BJ (cell line): Measurements from ENCODE around the gene CDC37. TPM values are rescaled to one million over a fixed set of nuclear protein-coding genes. Genes with fewer than 3 reads are reported as not detected.
A peak's percentile ranks its signal among the peaks of the same experiment; 100 is the strongest.

Experiments
- CTCF ChIA-PET: fragments of 350-600 bp; formaldehyde crosslinking; extraction: SDS; loops from one replicate; lab custom pipeline; 2021; ENCODE audit warnings: antibody characterized with exemption, inconsistent platforms; lab: Yijun Ruan, JAX
- POLR2A ChIA-PET: fragments of 300-600 bp; sonication (Branson Sonifier 250); formaldehyde crosslinking; extraction: SDS; loops from one replicate; lab custom pipeline; 2021; ENCODE audit warnings: antibody characterized with exemption; lab: Charles Lee
- DNase-seq: peaks from one replicate; pipeline ENCODE4 v3.0.0-alpha.2; 2011; ENCODE audit warnings: low read depth
- H3K27me3 ChIP-seq: 2 replicates; pipeline ENCODE4 v1.6.0; 2011; ENCODE audit warnings: low read length; ENCODE audit not compliant: control insufficient read depth, insufficient read depth
- H3K36me3 ChIP-seq: 2 replicates; pipeline ENCODE4 v1.5.1; 2011; ENCODE audit warnings: low read length; ENCODE audit not compliant: control insufficient read depth, insufficient read depth
- H3K4me3 ChIP-seq: 2 replicates; pipeline ENCODE4 v1.5.1; 2011; ENCODE audit warnings: low read depth, mild to moderate bottlenecking, control low read depth, low read length
- CTCF ChIP-seq: IDR thresholded peaks from 2 replicates; pipeline ENCODE4 v1.5.1; 2011; ENCODE audit warnings: low read depth, mild to moderate bottlenecking, control low read depth, inconsistent platforms, low read length, moderate library complexity; ENCODE audit not compliant: insufficient read depth
- polyA plus RNA-seq: library from polyadenylated mRNA; depleted of rRNA; stranded (reverse); fragments of >200 nt; gene quantifications from 2 replicates; pipeline ENCODE4 v1.2.3, GENCODE V29; 2011

The CDC37 gene
- polyA plus RNA-seq, 1 experiment = 429 TPM

GRCh38 chr19:10408511-10409283 is 5.4 kb upstream of the CDC37 start:
- ChIA-PET CTCF (interaction anchor here (1.0 to 12.9 kb wide), 3 partner anchors 12 to 27 kb away, joined by 3 to 321 read pairs (median 4); partner anchors contain the start of gene PDE4A), POLR2A (interaction anchor here (0.5 kb wide), 1 partner anchor 10 kb away, joined by 8 read pairs; no protein-coding TSS in a partner anchor)
- TF ChIP-seq CTCF = no peak
- Histone ChIP-seq H3K27me3 (no peaks in the 10 kb centered on the region; the same call in none of the 2 replicates), H3K4me3 (no peak overlapping the region), H3K36me3 (no peaks in the 10 kb centered on the region)
- no peak for DNase-seq

GRCh38 chr19:10407096-10407495 is 3.8 kb upstream of the CDC37 start:
- no peak for TF ChIP-seq CTCF
- no peak overlapping the region for H3K4me3 ChIP-seq

GRCh38 chr19:10406191-10406590 is 2.8 kb upstream of the CDC37 start:
- Histone ChIP-seq H3K36me3 (no peaks in the 10 kb centered on the region), H3K4me3 (no peak overlapping the region), H3K27me3 (no peaks in the 10 kb centered on the region; the same call in none of the 2 replicates)
- no peak for DNase-seq
- ChIA-PET CTCF (interaction anchor here (0.6 to 12.9 kb wide), 12 partner anchors 14 to 294 kb away, joined by 3 to 321 read pairs (median 6); partner anchors contain the start of gene PDE4A), POLR2A (interaction anchor here (0.6 to 1.3 kb wide), 2 partner anchors 12 to 115 kb away, joined by 5 to 8 read pairs; no protein-coding TSS in a partner anchor)
- no peak for TF ChIP-seq CTCF

More at GRCh38 chr19:10407096-10407495, 3.8 kb upstream of the CDC37 start:
- Histone ChIP-seq H3K36me3 (no peaks in the 10 kb centered on the region), H3K27me3 (no peaks in the 10 kb centered on the region; the same call in none of the 2 replicates)
- POLR2A ChIA-PET = no interaction called here
- DNase-seq = no peak
- CTCF ChIA-PET = interaction anchor here (0.6 to 12.9 kb wide), 4 partner anchors 13 to 174 kb away, joined by 3 to 321 read pairs (median 3); partner anchors contain the start of gene PDE4A

GRCh38 chr19:10404888-10405820 is 1.8 kb upstream of the CDC37 start:
- no peaks in the 10 kb centered on the region; the same call in none of the 2 replicates for H3K27me3 ChIP-seq
- H3K36me3 ChIP-seq = peaks cover 2% of the 10 kb centered on the region
- H3K4me3 ChIP-seq = peak overlapping the region; percentile 90
- CTCF ChIA-PET = interaction anchor here (0.6 to 12.9 kb wide), 14 partner anchors 14 to 295 kb away, joined by 3 to 321 read pairs (median 6); partner anchors contain the start of genes KRI1 and PDE4A
- TF ChIP-seq CTCF = no peak
- POLR2A ChIA-PET = interaction anchor here (0.5 to 1.3 kb wide), 3 partner anchors 13 to 326 kb away, joined by 5 to 11 read pairs (median 8); no protein-coding TSS in a partner anchor
- DNase-seq = no peak
